Upper lobe of right lung (tissue), 1 donor: Measurements from ENCODE around the gene NRG2. TPM values are rescaled to one million over a fixed set of nuclear protein-coding genes. Genes with fewer than 3 reads are reported as not detected.

Experiments
- ATAC-seq: fragments of 200-7000 bp; cut with Tn5 transposase; one replicate; pipeline ENCODE4 v1.9.1; 2020; ENCODE audit warnings: mild to moderate bottlenecking, moderate library complexity
- DNase-seq: peaks from one replicate; pipeline ENCODE4 v3.0.0-alpha.2; 2020
- H3K27ac ChIP-seq: fragments of 200-600 bp; one replicate; pipeline ENCODE4 v1.8.0; 2022
- H3K27me3 ChIP-seq: fragments of 200-600 bp; one replicate; pipeline ENCODE4 v1.8.0; 2022; ENCODE audit warnings: mild to moderate bottlenecking
- H3K36me3 ChIP-seq: fragments of 200-600 bp; one replicate; pipeline ENCODE4 v1.8.0; 2022
- H3K4me1 ChIP-seq: fragments of 200-600 bp; one replicate; pipeline ENCODE4 v1.8.0; 2022
- H3K4me3 ChIP-seq: fragments of 200-600 bp; one replicate; pipeline ENCODE4 v1.8.0; 2022; ENCODE audit warnings: mild to moderate bottlenecking
- H3K9me3 ChIP-seq: fragments of 200-600 bp; one replicate; pipeline ENCODE4 v1.8.0; 2022
- CTCF ChIP-seq: fragments of 200-600 bp; IDR thresholded peaks from one replicate; pipeline ENCODE4 v1.8.0; 2022; ENCODE audit warnings: antibody characterized with exemption
- intact Hi-C: fragments of 100-400 bp; cut with DNase I; formaldehyde crosslinking; loops from one replicate; pipeline ENCODE4 v1.11.0; 2022
- total RNA-seq: library from RNA; stranded (reverse); fragmentation: NEBNext Ultra II Directional; extraction: Animal tissue kit (Norgen Biotek cat#: 25700); gene quantifications from one replicate; pipeline ENCODE4 v1.2.1, GENCODE V29; 2021
- donor health status: DM: no; HTN: yes; CAD: no; lungs with severe emphysema.

Gene NRG2
- total RNA-seq, 1 donor from 2014 or later, result 1.4 TPM

GRCh38 chr5:139971202-139971725 is 71.8 kb downstream of the NRG2 start:
- intact Hi-C loops, result no loop called here
- H3K27ac ChIP-seq, result no peak overlapping the region
- peaks cover 6% of the 10 kb centered on the region for H3K4me1 ChIP-seq
- TF ChIP-seq CTCF, result no peak
- no peak for ATAC-seq
- H3K4me3 ChIP-seq, result no peak overlapping the region
- H3K9me3 ChIP-seq, result no peaks in the 10 kb centered on the region
- H3K36me3 ChIP-seq, result no peaks in the 10 kb centered on the region
- no peaks in the 10 kb centered on the region for H3K27me3 ChIP-seq
- no peak for DNase-seq

- Histone ChIP-seq H3K4me3 (no peak overlapping the region), H3K4me1 (peaks cover 6% of the 10 kb centered on the region), H3K9me3 (no peaks in the 10 kb centered on the region), H3K27ac (peak overlapping the region; percentile 7), H3K36me3 (no peaks in the 10 kb centered on the region), H3K27me3 (no peaks in the 10 kb centered on the region)
- TF ChIP-seq CTCF, result no peak
- intact Hi-C loops, result loop anchor here (2.0 kb wide), 1 partner anchor 181 kb away; no protein-coding TSS in a partner anchor
- ATAC-seq, result no peak
- no peak for DNase-seq
These were observed 73.8 kb downstream of the NRG2 start for GRCh38 chr5:139969318-139969717.

- peak; percentile 98 for TF ChIP-seq CTCF
- Histone ChIP-seq H3K27me3 (no peaks in the 10 kb centered on the region), H3K9me3 (no peaks in the 10 kb centered on the region), H3K27ac (peak overlapping the region; percentile 7), H3K4me3 (no peak overlapping the region), H3K4me1 (peaks cover 6% of the 10 kb centered on the region), H3K36me3 (no peaks in the 10 kb centered on the region)
- intact Hi-C loops, result loop anchor here (2.0 kb wide), 1 partner anchor 180 kb away; no protein-coding TSS in a partner anchor
- ATAC-seq (peak; percentile 99), DNase-seq (peak; percentile 92)
These were observed 74.4 kb downstream of the NRG2 start for GRCh38 chr5:139968547-139969261.

DNA sequence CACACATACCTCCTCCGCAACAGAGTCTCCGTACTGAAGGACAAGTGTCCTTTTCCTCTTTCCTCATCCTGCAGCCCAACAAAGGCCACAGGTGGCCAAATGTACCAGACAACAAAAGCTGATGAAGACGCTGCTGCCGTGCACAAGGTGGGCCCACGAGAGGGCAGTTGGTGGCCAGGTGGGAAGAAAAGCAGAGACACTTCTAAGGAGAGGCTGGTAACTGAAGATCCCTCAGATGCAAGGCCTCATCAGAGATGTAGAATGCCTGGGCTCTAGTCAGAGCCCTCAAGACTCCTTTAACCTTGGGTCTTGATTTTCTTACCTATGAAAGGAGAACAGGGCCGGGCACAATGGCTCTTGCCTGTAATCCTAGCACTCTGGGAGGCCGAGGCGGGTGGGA is 75.7 kb downstream of the NRG2 start:
- Histone ChIP-seq H3K27me3 (no peaks in the 10 kb centered on the region), H3K36me3 (no peaks in the 10 kb centered on the region), H3K27ac (no peak overlapping the region), H3K9me3 (no peaks in the 10 kb centered on the region), H3K4me1 (peaks cover 6% of the 10 kb centered on the region), H3K4me3 (no peak overlapping the region)
- peak; percentile 39 for DNase-seq
- intact Hi-C loops, result no loop called here
- TF ChIP-seq CTCF, result no peak
- no peak for ATAC-seq

- no peak for TF ChIP-seq CTCF
- no peak for ATAC-seq
- H3K27me3 ChIP-seq, result no peaks in the 10 kb centered on the region
These were observed 76.2 kb downstream of the NRG2 start for GRCh38 chr5:139966856-139967255.

More at GRCh38 chr5:139966856-139967255, 76.2 kb downstream of the NRG2 start:
- Histone ChIP-seq H3K9me3 (no peaks in the 10 kb centered on the region), H3K4me3 (no peak overlapping the region), H3K27ac (no peak overlapping the region), H3K36me3 (no peaks in the 10 kb centered on the region), H3K4me1 (peaks cover 6% of the 10 kb centered on the region)
- DNase-seq, result peak; percentile 41
- intact Hi-C loops, result no loop called here
